K562 (cell line): Measurements from ENCODE around the gene PIGB. TPM values are rescaled to one million over a fixed set of nuclear protein-coding genes. Genes with fewer than 3 reads are reported as not detected.

Experiments
- ETV1 ChIP-seq: fragments of 450-650 bp; conservative IDR thresholded peaks from 2 replicates; pipeline ENCODE4 v1.6.1; 2016; ENCODE audit warnings: missing genetic modification characterization, control low read depth, low read depth, missing compliant biosample characterization
- HMGN3 ChIP-seq: IDR thresholded peaks from 2 replicates; pipeline ENCODE4 v1.6.1; 2011; ENCODE audit warnings: borderline replicate concordance, low read depth, mild to moderate bottlenecking, mixed read lengths, low read length; ENCODE audit not compliant: insufficient read length; ENCODE audit errors: extremely low read depth
- KLF1 ChIP-seq: fragments of 450-650 bp; IDR thresholded peaks from 2 replicates; pipeline ENCODE4 v1.6.1; 2016; ENCODE audit warnings: missing genetic modification characterization, missing compliant biosample characterization
- MEIS2 ChIP-seq: fragments of 450-650 bp; IDR thresholded peaks from 2 replicates; pipeline ENCODE4 v1.6.1; 2014; ENCODE audit warnings: mild to moderate bottlenecking; ENCODE audit not compliant: partially characterized antibody
- NFXL1 ChIP-seq: fragments of 450-650 bp; formaldehyde crosslinking; IDR thresholded peaks from 2 replicates; pipeline ENCODE4 v1.4.0; 2021; ENCODE audit warnings: mild to moderate bottlenecking
- POLR2AphosphoS5 ChIP-seq: IDR thresholded peaks from 2 replicates; pipeline ENCODE4 v1.6.1; 2011; ENCODE audit warnings: mild to moderate bottlenecking, low read depth, low read length, moderate library complexity; ENCODE audit not compliant: control insufficient read depth, insufficient read depth
- RBM14 ChIP-seq: fragments of 200-400 bp; formaldehyde crosslinking; IDR thresholded peaks from 2 replicates; pipeline ENCODE4 v1.6.1; 2018; ENCODE audit warnings: low read depth, mild to moderate bottlenecking, low read length, moderate library complexity, borderline replicate concordance; ENCODE audit not compliant: insufficient read depth
- SRF ChIP-seq, 2 experiments: fragments of 250-450, 450-650 bp in 1 of 2; sonication (Bioruptor Pico) in 1 of 2; sonication (generic) in 1 of 2; formaldehyde crosslinking; IDR thresholded peaks; 2 replicates each; pipeline versions ENCODE4 v1.5.0 to v1.5.1; 2020 to 2022; ENCODE audit warnings: mild to moderate bottlenecking in 1 of 2, missing genetic modification reagents in 1 of 2
- YY1 ChIP-seq, 3 experiments: IDR thresholded peaks; 2 replicates each; pipeline ENCODE4 v1.6.1; 2011; ENCODE audit warnings: low read length in 2 of 3, mild to moderate bottlenecking in 2 of 3, moderate library complexity in 2 of 3, borderline replicate concordance in 1 of 3, control low read depth in 1 of 3, low read depth in 1 of 3; ENCODE audit not compliant: insufficient read depth in 3 of 3, insufficient replicate concordance in 2 of 3, control insufficient read depth in 1 of 3, insufficient read length in 1 of 3; ENCODE audit errors: extremely low read depth in 1 of 3
- ZBED1 ChIP-seq: IDR thresholded peaks from 2 replicates; pipeline ENCODE4 v1.6.1; 2014
- ZNF24 ChIP-seq: fragments of 450-650 bp; IDR thresholded peaks from 2 replicates; pipeline ENCODE4 v1.6.1; 2016
- polyA plus RNA-seq, 8 experiments: library from polyadenylated mRNA; depleted of rRNA in 4 of 8; stranded (reverse) in 5 of 8; unstranded in 3 of 8; fragments of >200 nt; fragmentation: Nextera tagmentation in 2 of 8; fragmentation: Illumina TruSeq in 1 of 8; extraction: Ambion mirVana in 2 of 8; extraction: Trizol in 1 of 8; gene quantifications; 2 replicates each; pipeline versions ENCODE4 v1.2.1 to v1.2.3, GENCODE V29; 2011 to 2014; ENCODE audit warnings: inconsistent platforms in 1 of 8, missing spikeins in 1 of 8
- total RNA-seq, 7 experiments: library from RNA; depleted of rRNA in 6 of 7; stranded (reverse); fragments of >200 nt in 6 of 7; fragmentation: Illumina TruSeq in 2 of 7; extraction: Trizol in 2 of 7; gene quantifications; 2 replicates each; pipeline versions ENCODE4 v1.2.1 to v1.2.3, GENCODE V29; 2011 to 2021; ENCODE audit warnings: low replicate concordance in 1 of 7
- TF ChIP-seq, protein P1 (sequence below): fragments of 200-800 bp; sonication (Bioruptor generic); IDR thresholded peaks from 2 replicates; pipeline ENCODE4 v1.6.1; 2017; ENCODE audit warnings: missing genetic modification characterization, missing compliant biosample characterization
- TF ChIP-seq, protein P2 (sequence below): sonication (generic); formaldehyde crosslinking; IDR thresholded peaks from 2 replicates; pipeline ENCODE4 v1.8.0; 2023; ENCODE audit warnings: mild to moderate bottlenecking, missing genetic modification reagents

Gene PIGB
- total and polyA plus RNA-seq, 9 of the 15 experiments (the other 6 are each of a cell fraction or from before 2014, with no cell fraction given): 9.9 to 32.3 (median 18.2) TPM

DNA sequence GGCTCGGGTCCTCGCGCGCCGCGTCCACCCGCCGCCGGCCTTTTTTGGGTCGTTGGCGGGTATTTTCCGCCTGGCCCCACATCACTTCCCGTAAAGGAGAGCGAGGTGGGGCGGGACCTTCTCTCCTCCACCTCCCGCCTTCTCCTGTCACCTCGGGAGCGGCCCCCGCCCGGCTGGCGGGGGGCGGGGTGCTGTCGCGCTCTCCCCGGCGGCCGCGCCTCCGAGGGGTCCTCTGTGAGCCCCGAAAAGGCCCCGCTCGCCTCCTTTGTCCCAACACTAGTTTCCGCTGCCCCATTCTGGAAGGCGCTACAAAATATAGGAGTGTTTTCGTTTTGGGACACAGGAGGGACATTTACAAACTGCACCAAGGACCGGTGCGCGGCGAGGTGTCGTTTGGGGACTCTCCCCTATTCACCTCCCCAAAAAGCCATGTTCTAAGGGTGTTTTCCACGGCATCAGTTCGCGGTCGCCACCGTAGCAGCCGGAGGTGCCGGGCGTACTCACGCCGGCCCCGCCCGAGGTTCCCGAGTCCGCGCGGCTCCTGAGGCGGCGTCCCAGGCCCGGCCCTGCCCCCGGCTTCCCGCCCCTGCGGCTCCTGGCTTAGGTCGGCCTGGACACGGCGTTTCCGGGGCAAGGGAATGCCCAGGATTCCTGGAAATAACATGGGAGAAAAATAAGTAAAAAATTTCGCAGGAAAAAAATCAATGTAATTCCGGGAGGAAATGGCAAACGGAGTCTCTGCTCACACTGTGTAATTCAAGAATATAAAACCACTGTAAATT lies 29.1 kb upstream of the PIGB start, which contains the start of gene RAB27A (continued):
- TF ChIP-seq, protein P1, sequence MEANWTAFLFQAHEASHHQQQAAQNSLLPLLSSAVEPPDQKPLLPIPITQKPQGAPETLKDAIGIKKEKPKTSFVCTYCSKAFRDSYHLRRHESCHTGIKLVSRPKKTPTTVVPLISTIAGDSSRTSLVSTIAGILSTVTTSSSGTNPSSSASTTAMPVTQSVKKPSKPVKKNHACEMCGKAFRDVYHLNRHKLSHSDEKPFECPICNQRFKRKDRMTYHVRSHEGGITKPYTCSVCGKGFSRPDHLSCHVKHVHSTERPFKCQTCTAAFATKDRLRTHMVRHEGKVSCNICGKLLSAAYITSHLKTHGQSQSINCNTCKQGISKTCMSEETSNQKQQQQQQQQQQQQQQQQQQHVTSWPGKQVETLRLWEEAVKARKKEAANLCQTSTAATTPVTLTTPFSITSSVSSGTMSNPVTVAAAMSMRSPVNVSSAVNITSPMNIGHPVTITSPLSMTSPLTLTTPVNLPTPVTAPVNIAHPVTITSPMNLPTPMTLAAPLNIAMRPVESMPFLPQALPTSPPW: peak; percentile 91
- TF ChIP-seq POLR2AphosphoS5 (peak; percentile 17; the same call in 1 of the 2 replicates), ZNF24 (no peak), HMGN3 (no peak), ETV1 (tag) (peak; percentile 17; the same call in 1 of the 2 replicates), YY1 (IDR thresholded peaks at IDR 0.05; ENCODE audit: borderline replicate concordance in 1 of 3, control insufficient read depth in 1 of 3, extremely low read depth in 1 of 3, insufficient read depth in 3 of 3, insufficient read length in 1 of 3, insufficient replicate concordance in 2 of 3, low read depth in 1 of 3, low read length in 2 of 3) (peak in 1 of 3 experiments; percentile 20), SRF (CRISPR knock-in tag; IDR thresholded peaks at IDR 0.05) (peak in 1 of 2 experiments; percentile 73; a peak in 1 of 4 replicates), KLF1 (tag) (peak; percentile 15; the same call in 1 of the 2 replicates), RBM14 (0 out of 2 replicates have a peak, but pooled peaks have one; percentile 59), NFXL1 (CRISPR knock-in tag) (no peak), ZBED1 (0 out of 2 replicates have a peak, but pooled peaks have one; percentile 50), MEIS2 (no peak)
- TF ChIP-seq, protein P2, sequence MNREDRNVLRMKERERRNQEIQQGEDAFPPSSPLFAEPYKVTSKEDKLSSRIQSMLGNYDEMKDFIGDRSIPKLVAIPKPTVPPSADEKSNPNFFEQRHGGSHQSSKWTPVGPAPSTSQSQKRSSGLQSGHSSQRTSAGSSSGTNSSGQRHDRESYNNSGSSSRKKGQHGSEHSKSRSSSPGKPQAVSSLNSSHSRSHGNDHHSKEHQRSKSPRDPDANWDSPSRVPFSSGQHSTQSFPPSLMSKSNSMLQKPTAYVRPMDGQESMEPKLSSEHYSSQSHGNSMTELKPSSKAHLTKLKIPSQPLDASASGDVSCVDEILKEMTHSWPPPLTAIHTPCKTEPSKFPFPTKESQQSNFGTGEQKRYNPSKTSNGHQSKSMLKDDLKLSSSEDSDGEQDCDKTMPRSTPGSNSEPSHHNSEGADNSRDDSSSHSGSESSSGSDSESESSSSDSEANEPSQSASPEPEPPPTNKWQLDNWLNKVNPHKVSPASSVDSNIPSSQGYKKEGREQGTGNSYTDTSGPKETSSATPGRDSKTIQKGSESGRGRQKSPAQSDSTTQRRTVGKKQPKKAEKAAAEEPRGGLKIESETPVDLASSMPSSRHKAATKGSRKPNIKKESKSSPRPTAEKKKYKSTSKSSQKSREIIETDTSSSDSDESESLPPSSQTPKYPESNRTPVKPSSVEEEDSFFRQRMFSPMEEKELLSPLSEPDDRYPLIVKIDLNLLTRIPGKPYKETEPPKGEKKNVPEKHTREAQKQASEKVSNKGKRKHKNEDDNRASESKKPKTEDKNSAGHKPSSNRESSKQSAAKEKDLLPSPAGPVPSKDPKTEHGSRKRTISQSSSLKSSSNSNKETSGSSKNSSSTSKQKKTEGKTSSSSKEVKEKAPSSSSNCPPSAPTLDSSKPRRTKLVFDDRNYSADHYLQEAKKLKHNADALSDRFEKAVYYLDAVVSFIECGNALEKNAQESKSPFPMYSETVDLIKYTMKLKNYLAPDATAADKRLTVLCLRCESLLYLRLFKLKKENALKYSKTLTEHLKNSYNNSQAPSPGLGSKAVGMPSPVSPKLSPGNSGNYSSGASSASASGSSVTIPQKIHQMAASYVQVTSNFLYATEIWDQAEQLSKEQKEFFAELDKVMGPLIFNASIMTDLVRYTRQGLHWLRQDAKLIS (CRISPR knock-in tag): peak; percentile 75; the same call in 1 of the 2 replicates
